Hematopoietic multipotent progenitor cell treated with erythropoietin and hydrocortisone succinate and interleukin-3 and kit ligand, for 8 days (in vitro differentiated cells): Measurements from ENCODE around the gene ZNF793.
A peak's percentile ranks its signal among the peaks of the same experiment; 100 is the strongest.

Experiments used
- DNase-seq: peaks from one replicate; pipeline ENCODE4 v3.0.0-alpha.2; 2015

The ZNF793 gene

DNA sequence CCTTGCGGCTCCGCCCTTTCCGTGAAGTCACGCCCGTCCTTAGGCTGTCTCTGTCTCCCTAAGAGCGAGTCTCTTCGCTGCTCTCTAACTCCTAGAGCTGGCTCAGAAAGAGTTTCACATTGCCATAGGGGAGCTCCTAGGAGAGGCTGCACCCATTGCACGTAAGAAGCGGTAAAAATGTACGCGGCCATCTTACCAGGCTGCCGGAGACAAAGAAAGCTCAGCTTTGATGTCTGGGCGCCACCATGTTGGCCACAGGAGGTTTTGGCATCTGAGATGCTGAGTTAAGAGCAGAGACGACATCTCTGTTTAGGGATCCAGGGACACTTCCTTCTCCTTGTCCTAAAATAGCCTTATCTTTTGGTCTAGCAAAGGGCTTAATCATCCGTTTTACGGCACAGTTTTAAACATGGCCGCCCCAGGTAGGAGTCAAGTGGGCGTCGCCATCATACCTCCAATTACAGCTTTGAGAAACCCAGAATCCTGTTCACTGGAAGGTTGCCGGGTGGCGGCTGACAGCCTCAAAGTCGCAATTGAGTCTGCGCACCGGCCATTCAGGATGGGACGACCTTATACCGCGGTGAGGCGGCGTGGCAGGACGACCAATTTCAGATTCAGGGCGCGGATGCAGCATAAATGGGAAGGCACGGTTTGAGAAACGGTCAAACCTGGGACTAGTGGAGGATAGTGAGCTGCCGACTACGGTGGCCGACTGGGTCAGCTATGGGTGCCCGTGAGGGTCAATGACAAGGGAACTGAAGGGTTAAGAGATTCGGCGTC lies at the start of gene ZNF793:
TSS of gene ZNF793 (plus strand) at position 553 of the 780 bp plus-strand sequence. CDS start 16,501 bp downstream, outside the sequence.
- DNase-seq, result peak; percentile 8

DNA sequence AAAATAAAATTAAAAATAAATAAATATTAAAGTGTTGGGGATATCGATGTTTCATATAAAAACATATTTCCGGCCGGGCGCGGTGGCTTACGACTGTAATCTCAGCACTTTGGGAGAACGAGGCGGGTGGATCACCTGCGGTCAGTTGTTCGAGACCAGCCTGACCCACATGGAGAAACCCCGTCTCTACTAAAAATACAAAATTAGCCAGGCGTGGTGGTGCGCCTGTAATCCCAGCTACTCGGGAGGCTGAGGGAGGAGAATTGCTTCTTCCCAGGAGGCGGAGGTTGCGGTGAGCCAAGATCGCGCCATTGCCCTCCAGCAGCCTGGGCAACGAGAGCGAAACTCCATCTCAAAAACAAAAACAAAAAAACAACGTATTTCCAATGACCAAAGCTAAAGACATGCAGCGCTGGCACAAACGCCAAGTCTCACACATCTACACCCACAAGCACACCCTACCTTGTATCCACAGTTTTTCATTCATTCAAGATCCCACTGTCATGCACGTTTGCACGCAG lies 40.4 kb upstream of the ZNF793 start:
- no peak for DNase-seq

DNA sequence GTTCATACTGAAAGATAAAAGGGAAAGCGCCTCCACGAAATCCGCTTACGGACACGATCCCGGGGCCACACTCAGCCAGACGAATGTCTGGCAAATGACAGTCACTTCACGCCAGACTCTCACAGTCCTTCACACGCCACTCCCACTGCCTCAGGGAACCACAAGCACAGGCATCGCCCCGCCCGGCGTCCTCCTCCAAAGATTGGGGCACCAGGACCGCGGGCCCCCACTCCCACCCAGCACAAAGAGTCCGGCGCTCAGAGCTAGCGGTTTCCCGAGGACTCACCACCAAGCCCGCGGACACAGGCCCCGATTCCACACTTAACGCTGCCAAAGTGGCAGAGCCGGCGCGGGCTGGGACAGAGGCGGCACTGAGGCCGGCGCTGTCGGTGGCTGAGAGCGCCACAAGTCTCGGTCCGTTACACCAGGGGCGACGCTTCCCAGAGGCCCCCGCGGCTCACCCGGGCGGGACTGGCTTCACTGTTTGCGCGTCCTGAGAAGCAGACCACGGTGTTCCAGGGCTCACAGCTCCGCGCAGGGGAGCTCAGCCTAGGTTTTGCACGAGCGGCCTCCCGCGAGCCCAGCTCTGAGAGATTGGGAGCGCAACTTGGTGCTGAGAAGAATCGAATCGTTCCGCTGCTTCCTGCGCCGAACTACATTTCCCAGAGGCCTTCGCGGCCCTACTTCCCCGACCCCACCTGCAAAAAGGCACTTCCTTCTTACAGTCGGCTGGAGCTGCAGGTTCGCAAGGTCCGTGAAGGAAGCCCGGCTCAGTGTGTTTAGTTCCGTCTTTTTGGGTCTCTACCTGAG lies 39.7 kb upstream of the ZNF793 start, which contains the start of gene ZNF569:
TSS of gene ZNF569 (minus strand) at position 647 of the 810 bp plus-strand sequence. CDS start 22,523 bp downstream, outside the sequence.
- DNase-seq, result peak; percentile 94

DNA sequence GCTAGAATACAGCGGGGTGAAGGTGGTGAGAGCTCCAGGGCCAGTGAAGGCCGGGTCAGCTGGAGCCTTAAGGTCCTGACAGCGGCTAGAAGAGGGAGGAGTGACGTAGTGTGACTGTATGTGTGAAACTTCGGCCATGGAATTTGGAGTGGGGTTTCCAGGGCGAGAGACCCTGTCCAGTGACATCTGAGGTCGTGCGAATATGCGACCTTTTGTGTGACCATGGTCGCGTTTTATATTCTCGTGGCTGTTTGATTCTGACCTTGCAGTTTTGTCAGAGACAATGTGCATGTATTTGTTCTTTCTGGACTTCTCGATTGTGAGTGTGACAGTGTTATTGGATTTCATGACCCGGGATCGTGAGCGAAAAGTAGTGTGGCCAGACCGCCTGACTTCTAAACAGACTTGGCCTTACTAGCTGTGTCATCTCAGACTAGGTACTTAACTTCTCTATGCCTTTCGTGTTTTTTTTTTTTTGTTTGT lies 39.1 kb upstream of the ZNF793 start:
- DNase-seq, result no peak

DNA sequence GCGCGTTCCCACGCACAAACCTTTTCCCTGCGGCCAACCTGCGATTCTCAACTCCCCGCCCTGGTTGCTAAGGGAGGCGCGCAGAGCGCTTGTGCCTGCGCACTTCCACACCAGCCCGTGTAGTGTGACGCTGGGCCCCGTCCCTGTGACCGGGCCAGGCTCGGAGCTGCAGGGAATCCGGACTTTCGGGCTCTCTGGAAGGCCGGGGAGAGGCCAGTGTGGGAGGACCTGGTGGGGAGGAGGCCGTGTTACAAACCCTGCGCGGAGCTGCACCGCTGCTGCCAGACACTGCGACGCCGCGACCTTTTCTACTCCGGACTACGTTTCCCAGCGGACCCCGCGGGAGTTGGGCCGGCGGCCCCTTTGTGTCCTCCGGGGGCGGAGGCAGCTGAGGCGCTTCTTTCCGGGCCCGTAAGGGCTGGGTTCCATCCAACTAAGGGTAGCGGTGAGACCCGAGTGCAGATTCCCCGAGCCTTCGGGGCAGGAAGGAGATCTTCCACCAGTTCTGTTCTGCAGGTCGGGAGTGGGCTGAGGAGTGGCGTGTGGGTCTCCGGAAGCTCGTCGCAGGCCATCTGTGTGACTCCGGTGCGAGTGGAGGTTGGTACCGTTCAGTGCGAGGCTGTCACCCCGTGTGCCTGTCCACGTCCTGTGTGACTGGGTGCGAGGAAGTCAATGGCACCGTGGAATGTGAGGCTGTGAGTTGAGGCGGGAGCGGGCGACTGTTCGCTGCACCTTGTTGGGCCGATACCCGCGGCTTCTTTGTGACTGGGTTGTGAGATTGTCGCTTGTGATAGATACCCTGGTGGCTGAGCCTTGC lies 37.6 kb upstream of the ZNF793 start, which contains the start of gene ZNF570:
TSS of gene ZNF570 (plus strand) at position 396 of the 817 bp plus-strand sequence. CDS start 999 bp downstream, outside the sequence.
- DNase-seq, result peak; percentile 88

DNA sequence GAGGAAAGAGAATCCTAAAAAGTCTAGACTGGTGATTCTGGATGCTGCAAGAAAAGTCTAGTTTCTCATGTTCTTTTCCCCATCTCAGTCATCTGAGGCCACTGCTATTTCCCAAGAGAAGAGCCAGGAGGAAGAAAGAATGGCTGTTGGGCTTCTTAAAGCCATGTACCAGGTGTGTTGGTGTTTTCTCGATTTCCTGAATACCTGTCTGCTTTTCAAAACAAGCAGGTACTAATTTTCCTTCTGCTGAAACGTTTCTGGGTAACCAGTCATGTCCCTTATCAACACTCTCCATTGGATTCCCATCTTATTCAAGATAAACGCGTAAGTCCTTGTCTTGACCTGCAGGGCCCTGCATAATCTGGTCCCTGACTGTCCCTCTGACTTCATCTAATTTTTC lies 36.5 kb upstream of the ZNF793 start:
- DNase-seq, result peak; percentile 5

DNA sequence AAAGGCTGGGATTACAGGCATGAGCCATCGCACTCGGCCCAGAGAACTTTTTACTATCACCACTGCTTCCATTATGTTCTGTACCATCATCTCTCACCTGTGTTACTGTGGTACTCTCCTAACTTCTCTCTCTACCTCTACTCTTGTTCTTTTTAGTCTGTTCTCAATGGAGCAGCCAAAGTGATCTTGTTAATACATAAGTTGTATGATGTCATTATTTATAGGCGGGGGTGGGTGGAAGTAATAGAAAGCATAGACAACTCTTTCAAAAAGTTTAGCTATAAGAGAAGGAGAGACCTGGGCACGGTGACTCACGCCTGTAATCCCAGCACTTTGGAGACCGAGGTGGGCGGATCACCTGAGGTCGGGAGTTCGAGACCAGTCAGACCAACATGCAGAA lies 34.6 kb upstream of the ZNF793 start:
- DNase-seq, result no peak

DNA sequence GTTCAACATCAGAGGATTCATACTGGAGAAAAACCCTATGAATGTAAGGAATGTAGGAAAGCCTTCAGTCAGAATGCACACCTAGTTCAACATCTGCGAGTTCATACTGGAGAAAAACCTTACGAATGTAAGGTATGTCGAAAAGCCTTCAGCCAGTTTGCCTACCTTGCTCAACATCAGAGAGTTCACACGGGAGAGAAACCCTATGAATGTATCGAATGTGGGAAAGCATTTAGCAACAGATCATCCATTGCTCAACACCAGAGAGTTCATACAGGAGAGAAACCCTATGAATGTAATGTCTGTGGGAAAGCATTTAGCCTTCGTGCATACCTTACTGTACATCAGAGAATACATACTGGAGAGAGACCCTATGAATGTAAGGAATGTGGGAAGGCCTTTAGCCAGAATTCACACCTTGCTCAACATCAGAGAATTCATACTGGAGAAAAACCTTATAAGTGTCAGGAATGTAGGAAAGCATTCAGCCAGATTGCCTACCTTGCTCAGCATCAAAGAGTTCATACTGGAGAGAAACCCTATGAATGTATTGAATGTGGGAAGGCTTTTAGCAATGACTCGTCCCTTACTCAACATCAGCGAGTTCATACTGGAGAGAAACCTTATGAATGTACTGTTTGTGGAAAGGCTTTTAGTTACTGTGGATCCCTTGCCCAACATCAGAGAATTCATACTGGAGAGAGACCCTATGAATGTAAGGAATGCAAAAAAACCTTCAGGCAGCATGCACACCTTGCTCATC lies 22.2 kb upstream of the ZNF793 start:
- DNase-seq, result no peak

DNA sequence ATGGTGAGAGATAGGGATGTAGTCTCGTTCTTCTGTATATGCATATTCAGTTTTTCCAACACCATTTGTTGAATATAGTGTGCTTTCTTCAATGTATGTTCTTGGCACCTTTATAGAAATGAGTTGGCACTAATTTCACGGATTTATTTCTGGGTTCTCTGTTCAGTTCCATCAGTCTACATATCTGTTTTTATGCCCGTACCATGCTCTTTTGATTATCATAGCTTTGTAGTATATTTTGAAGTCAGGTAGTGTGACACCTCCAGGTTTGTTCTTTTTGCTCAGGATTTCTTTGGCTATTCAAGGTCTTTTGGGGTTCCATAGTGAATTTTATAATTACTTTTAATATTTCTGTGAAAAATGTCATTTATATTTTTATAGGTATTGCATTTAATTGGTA lies 14.5 kb upstream of the ZNF793 start:
- DNase-seq, result no peak

DNA sequence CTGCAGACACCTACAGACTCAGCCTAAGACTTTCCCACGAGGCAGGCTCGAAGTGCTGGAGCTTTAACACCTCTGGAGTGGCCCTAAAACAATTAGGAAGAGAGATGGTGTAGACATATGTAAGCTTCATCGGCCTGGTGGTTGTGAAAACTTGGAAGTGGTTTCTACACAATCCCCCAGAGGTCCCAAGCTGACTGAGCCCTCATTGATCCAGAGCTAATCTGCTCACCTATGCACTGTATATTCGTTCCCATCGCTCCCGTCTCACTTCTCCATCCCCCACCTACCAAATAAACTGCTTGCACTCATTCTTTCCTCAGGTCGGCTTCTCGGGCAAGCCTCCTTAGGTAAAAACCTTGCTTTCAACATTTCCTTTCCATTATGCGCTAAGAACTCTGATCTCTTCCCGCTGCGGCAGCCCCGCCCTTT lies 767 bp upstream of the ZNF793 start:
- DNase-seq, result no peak

DNA sequence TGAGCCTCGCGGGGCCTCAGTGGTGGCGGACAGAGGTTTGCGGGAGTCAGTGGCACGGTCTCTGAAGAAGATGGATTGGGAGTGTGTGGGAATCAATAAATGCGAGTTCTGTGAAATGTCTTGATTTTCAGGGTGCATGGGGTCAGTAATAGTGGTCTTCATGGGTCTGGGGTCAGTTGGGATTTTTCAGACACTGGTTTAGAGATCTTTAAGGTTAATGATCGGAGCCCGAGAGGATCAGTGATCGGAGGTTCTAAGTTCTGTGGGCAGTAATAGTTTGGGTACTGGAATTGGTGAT lies 377 bp downstream of the ZNF793 start:
- no peak for DNase-seq

DNA sequence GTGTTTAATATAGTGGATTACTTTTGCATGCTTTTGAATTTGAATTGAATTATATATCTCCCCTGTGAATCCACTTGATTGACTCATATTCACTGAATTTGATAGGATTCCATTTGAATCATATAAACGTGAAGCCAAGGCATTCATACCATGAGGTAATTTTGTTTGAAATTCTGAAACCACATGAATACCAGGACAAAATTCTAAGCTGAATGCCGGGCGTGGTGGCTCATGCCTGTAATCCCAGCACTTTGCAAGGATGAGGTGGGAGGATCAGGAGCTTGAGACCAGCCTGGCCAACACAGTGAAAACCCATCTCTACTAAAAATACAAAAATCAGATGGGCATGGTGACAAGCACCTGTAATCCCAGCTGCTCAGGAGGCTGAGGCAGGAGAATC lies 4.4 kb downstream of the ZNF793 start:
- DNase-seq, result no peak

DNA sequence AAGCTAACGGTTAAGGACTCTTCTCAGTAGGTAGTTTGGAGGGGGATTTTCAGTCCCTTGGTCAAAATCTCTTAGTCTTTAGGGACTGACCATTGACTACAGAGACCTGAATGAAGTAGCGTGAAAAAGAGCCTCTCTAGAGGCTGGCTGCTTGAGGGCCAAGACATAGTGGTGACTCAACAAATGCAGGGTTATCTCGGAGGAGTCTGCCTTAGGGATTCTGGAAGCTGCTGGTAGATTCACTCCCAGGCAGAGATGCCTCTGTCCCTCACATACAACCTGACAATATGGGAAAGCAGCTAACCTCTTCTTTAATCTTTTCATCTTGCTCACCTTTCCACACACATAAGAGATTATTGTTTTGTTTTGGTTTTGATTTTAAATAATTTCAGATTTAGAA lies 5.1 kb downstream of the ZNF793 start:
- DNase-seq, result no peak

DNA sequence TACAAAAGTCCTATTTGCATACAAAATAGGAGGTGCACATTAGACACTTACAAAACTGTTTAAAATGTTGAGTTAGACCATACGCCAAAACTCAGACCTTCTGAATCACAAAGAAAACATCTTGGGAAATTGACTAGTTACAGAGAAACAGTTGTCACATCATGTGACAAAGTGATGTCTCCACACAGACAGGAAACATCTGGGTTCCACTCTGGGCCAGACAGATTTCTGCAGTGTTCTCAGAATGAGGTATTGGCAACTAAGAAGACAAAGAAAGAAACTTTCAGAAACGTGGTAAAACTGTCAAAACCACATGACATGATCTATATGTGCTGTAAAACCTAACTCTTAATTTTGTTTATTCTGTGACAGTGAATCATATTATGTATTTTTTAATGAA lies 6.7 kb downstream of the ZNF793 start:
- DNase-seq, result no peak

DNA sequence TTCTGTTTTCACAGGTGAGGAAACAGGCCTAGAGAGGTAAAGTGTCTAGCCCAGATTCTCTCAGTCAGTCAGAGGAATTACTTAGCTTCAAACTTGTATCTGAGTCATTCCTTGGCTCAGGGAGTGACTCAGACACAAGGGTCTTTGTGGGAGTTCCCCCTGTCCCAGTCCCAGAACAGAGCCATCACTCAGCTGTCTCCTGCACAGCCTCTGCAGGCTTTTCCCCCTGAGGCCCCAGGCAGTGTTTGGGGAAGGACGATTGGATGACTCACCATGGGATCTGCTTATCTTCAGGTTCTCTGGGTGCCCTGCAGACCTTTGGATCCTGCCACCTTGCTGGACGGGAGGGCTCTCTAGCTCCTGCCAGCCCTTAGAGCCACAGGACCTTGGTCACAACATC lies 13.2 kb downstream of the ZNF793 start:
- DNase-seq, result no peak

DNA sequence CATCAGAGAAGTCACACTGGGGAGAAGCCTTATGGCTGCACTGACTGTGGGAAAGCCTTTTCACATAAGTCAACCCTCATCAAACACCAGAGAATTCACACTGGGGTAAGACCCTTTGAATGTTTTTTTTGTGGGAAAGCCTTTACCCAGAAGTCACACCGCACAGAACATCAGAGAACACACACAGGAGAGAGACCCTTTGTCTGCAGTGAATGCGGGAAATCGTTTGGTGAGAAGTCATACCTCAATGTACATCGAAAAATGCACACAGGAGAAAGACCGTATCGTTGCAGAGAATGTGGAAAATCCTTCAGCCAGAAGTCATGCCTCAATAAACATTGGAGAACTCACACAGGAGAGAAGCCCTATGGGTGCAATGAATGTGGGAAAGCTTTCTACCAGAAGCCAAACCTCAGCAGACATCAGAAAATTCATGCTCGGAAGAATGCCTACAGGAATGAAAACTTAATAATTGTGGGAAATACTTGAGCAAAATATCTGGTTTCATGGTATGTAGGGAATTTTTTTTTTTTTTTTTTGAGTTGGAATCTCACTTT lies 30.7 kb downstream of the ZNF793 start:
- no peak for DNase-seq

DNA sequence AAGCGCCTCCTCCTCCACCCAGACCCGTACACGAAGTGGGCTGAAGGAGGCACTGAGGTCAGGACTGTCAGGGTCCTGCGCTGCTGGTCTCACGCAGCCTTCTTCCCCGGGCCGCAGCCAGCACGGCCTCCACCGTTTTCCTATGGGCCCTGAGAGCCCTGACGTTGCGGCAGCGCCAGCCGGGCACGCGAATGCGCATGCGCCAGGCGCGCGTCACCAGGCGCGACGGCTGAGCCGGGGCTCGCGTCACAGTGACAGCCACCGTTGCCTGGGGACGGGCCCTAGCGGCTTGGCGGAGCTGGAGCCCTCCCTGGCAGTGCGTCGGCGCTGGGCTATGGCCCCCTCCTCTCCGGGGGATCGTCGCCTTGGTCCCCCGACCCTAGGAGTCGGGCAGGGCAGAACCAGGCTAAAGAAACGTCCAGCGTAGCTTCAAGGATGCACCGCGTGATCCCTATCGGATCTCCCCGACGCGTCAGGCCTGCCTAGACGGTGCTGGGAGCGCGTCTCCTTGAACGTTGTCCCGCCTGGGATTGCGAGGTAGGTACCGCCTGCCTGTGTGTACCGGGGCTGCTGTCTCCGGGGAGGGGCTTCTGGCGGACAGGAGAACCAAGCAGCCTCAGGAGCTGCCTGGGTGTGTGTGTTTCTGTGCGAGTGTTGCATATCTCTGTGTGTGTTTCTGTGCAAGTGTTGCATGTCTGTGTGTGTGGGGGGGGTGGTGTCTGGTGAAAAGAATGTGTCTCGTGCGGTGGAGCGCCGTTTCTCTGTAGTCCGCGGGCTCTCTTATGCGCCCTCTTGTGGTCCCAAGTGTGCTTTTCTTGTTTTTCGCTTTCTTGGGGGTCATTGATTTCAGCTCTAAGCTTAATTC lies 44.6 kb downstream of the ZNF793 start:
- peak; percentile 73 for DNase-seq

DNA sequence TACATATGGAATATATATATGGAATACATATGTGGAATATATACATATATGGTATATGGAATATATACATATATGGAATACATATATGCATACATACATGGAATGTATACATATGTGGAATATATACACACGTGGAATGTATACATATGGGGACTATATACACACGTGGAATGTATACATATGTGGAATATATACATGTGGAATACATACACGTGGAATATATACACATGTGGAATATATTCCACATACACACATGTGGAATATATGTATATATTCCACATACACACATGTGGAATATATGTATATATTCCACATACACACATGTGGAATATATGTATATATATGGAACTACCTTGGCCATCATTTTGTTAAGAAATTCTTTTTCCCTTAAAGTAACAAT lies 56.8 kb downstream of the ZNF793 start:
- no peak for DNase-seq

DNA sequence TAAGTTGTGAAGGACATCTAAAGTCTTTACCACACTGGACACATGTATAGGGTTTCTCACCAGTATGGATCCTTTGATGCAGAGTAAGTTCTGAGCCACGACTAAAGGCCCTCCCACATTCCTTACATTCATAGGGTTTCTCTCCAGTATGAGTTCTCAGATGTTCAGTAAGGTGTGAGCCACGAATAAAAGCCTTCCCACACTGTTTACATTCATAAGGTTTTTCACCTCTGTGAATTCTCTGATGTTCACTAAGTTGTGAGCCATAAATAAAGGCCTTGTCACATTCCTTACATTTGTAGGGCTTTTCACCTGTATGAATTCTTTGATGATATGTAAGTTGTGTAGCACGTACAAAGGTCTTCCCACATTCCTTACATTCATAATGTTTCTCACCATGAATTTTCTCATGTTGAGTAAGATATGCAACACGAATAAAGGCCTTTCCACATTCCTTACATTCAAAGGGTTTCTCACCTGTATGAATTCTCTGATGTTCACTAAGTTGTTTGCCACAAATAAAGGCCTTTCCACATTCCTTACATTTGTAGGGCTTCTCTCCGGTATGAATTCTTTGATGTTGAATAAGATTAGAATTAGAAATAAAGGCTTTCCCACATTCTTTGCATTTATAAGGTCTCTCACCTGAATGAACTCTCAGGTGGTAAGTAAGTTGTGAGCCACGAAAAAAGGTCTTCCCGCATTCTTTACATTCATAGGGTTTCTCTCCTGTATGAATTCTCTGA lies 58.1 kb downstream of the ZNF793 start:
- peak; percentile 6 for DNase-seq

DNA sequence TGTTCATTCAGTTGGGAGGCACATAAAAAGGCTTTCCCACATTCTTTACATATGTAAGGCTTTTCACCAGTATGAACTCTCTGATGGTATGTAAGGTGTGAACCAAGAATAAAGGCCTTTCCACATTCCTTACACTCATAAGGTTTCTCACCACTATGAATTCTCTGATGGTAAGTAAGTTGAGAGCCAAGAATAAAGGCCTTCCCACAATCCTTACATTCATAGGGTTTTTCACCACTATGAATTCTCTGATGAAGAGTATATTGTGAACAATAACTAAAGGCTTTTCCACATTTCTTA lies 58.6 kb downstream of the ZNF793 start:
- no peak for DNase-seq
